ENCODE measurements around the gene KCTD14. TPM values are rescaled to one million over a fixed set of nuclear protein-coding genes. Genes with fewer than 3 reads are reported as not detected.
"Not testable (repeated sequence)": the region's sequence is repeated elsewhere in the genome, so short reads cannot be mapped to it uniquely, and the experiment has no call there.

KCTD14 gene
- total and polyA plus RNA-seq, 8 donors: 7.0 to 20.7 (median 13.5) TPM

DNA sequence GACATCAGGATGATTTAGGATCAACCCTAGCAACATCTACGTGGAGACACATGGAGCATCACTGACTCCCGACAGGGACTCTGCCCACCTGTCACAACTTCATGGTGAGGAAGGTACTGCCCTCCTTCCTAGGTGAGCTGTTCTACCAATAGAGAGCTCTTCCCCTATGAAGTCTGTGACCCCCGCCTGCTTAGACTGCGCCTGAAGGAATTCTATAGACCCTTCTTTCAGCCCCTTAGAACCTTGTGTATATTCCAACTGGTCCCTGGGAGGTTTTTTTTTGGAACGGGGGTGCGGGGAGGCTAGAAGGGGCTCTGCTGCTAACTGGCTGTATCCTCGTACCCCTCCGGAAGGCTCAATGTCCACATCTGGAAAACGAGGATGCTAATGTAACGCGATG is 29.2 kb downstream of the KCTD14 start:
- peaks cover 0 to 17% (median 0%) of the 10 kb centered on the region in 3 donors for H3K36me3 ChIP-seq
- no peaks in the 10 kb centered on the region for H3K27me3 ChIP-seq
- intact Hi-C loops (cut with DNase I): no loop called here
- FAIRE-seq: no peak
- H3K9me3 ChIP-seq: no peaks in the 10 kb centered on the region
- peak overlapping the region; percentile 45 to 74 (median 57) for H3K4me3 ChIP-seq
- WGBS, 2 donors: 2 to 3% methylated on average over 11 of the region's 11 CpGs
- ATAC-seq: no peak
- TF ChIP-seq, protein P1, sequence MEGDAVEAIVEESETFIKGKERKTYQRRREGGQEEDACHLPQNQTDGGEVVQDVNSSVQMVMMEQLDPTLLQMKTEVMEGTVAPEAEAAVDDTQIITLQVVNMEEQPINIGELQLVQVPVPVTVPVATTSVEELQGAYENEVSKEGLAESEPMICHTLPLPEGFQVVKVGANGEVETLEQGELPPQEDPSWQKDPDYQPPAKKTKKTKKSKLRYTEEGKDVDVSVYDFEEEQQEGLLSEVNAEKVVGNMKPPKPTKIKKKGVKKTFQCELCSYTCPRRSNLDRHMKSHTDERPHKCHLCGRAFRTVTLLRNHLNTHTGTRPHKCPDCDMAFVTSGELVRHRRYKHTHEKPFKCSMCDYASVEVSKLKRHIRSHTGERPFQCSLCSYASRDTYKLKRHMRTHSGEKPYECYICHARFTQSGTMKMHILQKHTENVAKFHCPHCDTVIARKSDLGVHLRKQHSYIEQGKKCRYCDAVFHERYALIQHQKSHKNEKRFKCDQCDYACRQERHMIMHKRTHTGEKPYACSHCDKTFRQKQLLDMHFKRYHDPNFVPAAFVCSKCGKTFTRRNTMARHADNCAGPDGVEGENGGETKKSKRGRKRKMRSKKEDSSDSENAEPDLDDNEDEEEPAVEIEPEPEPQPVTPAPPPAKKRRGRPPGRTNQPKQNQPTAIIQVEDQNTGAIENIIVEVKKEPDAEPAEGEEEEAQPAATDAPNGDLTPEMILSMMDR (IDR thresholded peaks at IDR 0.05): no peak
- peak overlapping the region in 2 of 4 donors; percentile 73 to 87 for H3K27ac ChIP-seq
- peaks cover 0 to 14% (median 0%) of the 10 kb centered on the region in 3 donors for H3K4me1 ChIP-seq
- DNase-seq: no peak

DNA sequence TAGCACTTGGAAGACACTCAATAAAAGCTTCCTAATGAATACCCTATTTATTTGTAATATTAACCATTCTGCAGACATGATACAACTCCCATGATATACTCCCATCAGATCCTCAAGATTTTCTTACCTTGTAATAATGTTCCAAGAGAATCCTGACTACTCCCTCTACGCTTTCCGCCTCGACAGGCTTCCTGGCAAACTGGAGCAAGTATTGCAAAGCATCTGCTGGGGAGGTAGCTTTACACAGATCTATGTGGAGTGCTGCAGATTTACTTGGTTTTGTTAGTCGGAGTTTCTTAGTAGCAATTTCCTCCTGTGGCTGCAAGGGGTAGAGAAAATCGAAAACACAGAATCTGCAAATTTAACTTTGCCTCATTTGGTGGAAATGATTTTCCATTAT is 32.1 kb downstream of the KCTD14 start:
- H3K27me3 ChIP-seq: no peaks in the 10 kb centered on the region
- TF ChIP-seq, protein P1 (IDR thresholded peaks at IDR 0.05): no peak
- no peak overlapping the region for H3K27ac ChIP-seq
- FAIRE-seq (no peak), DNase-seq (no peak), ATAC-seq (no peak)
- no peak overlapping the region for H3K4me3 ChIP-seq
- peaks cover 0 to 14% (median 0%) of the 10 kb centered on the region in 3 donors for H3K4me1 ChIP-seq
- 86 to 93% methylated on average over 5 of the region's 5 CpGs for WGBS, 2 donors
- H3K9me3 ChIP-seq: no peaks in the 10 kb centered on the region
- peaks cover 0 to 17% (median 0%) of the 10 kb centered on the region in 3 donors for H3K36me3 ChIP-seq
- intact Hi-C loops (cut with DNase I): no loop called here

DNA sequence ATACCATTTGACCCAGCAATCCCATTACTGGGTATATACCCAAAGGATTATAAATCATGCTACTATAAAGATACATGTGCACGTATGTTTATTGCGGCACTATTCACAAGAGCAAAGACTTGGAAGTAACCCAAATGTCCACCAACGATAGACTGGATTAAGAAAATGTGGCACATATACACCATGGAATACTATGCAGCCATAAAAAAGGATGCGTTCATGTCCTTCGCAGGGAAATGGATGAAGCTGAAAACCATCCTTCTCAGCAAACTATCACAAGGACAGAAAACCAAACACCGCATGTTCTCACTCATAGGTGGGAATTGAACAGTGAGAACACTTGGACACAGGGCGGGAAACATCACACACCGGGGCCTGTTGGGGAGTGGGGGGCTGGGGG is 36.6 kb downstream of the KCTD14 start:
- H3K4me3 ChIP-seq; intact Hi-C loops (cut with DNase I); H3K4me1 ChIP-seq; H3K27me3 ChIP-seq; FAIRE-seq; ATAC-seq; DNase-seq; H3K9me3 ChIP-seq; H3K27ac ChIP-seq: not testable (repeated sequence)
- H3K36me3 ChIP-seq: peaks cover 0 to 18% (median 0%) of the 10 kb centered on the region in 3 donors
- WGBS, 2 donors: 97 to 98% methylated on average over 8 of the region's 8 CpGs

DNA sequence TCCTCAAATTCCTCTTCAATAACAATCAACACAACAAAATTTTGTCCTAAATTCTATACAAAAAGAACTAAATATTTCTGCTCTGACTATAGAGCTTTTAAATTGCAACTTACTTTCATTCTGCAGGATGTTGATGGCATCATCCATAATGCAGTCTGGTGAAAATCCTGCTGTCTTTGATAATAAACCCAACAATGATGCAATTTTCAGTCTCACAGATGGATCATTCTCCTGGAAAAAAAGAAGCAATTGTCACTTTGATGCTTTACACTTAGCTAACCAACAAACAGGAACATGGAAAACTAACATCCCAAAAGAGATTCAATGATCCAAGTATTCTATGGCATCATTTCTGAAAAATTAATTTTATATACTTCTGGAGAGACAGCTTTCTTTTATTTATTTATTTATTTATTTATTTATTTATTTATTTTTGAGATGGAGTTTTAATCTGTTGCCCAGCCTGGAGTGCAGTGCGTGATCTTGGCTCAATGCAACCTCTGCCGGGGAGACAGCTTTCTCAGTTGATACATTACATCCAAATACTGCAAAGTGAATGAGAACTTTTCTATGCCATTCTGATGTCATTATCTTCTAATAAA is 41.6 kb downstream of the KCTD14 start:
- DNase-seq (no peak), FAIRE-seq (no peak), ATAC-seq (no peak)
- Histone ChIP-seq H3K4me3 (no peak overlapping the region), H3K27me3 (no peaks in the 10 kb centered on the region), H3K4me1 (no peaks in the 10 kb centered on the region), H3K9me3 (no peaks in the 10 kb centered on the region), H3K27ac (no peak overlapping the region), H3K36me3 (peaks cover 0 to 25% (median 7%) of the 10 kb centered on the region in 3 donors)
- TF ChIP-seq, protein P1 (IDR thresholded peaks at IDR 0.05): no peak
- intact Hi-C loops (cut with DNase I): no loop called here
- WGBS, 2 donors: 96 to 97% methylated on average over 2 of the region's 2 CpGs

DNA sequence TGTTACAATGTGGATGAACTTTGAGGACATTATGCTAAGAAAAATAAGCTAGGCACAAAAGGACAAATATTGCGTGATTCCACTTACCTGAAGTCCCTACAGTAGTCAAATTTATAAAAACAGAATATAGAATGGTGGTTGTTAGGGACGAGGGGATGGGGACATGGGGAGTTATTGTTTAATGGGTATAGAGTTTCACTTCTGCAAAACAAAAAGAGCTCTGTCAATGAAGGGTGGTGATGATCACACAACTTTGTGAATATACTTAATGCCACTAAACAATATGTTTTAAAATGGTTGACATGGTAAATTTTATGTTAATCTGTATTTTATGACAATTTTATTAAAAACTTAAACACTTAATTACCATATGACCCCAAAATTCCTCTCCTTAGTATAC is 54.7 kb downstream of the KCTD14 start:
- TF ChIP-seq, protein P1 (IDR thresholded peaks at IDR 0.05): no peak
- ATAC-seq (no peak), FAIRE-seq (no peak), DNase-seq (no peak)
- intact Hi-C loops (cut with DNase I): no loop called here
- Histone ChIP-seq H3K27me3 (no peaks in the 10 kb centered on the region), H3K27ac (no peak overlapping the region), H3K9me3 (no peaks in the 10 kb centered on the region), H3K4me1 (no peaks in the 10 kb centered on the region), H3K4me3 (no peak overlapping the region), H3K36me3 (no peaks in the 10 kb centered on the region)
- 94 to 97% methylated on average over 2 of the region's 2 CpGs for WGBS, 2 donors
